Astrocyte of the cerebellum (primary cell): ENCODE data around the gene YTHDC2.
A peak's percentile ranks its signal among the peaks of the same experiment; 100 is the strongest.

Experiments used
- DNase-seq: peaks from one replicate; pipeline ENCODE4 v3.0.0-alpha.2; 2011; ENCODE audit warnings: low read depth
- H3K4me3 ChIP-seq: 2 replicates; pipeline ENCODE4 v1.5.1; 2011; ENCODE audit warnings: mild to moderate bottlenecking, low read depth, low read length, moderate library complexity
- in situ Hi-C: cut with HindIII; loops from 2 replicates; pipeline ENCODE4 v1.10.0; 2017; ENCODE audit warnings: low sequenced_read_pairs
- TF ChIP-seq, protein P1 (sequence below): IDR thresholded peaks from 2 replicates; pipeline ENCODE4 v1.5.1; 2012; ENCODE audit warnings: low read length, low read depth, moderate library complexity, mild to moderate bottlenecking; ENCODE audit errors: missing control alignments

YTHDC2 gene

DNA sequence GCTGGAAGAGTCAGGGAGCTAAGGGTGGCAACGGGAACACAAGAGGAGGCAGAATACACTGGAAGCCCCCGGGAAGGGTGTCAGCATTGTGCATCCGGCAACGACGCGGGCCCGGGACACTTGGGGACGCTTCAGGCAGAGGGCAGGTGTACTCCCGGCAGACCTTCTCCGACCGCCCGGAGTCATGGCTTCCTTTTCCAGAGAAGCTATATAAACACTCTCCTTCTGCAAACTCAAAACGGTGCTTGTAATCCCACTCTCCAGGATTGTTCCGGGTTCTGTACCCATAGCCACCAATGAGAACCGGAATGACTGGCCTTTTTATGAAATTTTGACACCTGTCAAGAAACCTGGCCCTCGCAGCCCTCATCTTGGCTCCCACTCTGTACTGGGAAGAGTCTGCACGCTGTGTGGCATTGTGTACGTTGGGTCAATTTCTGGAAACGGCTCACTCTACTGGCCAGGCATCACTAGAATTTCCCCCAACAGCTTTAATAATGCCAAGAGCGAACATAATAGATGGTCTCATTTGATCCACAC lies 24.8 kb upstream of the YTHDC2 start:
- no peak for DNase-seq
- in situ Hi-C loops, result no loop called here
- TF ChIP-seq, protein P1, sequence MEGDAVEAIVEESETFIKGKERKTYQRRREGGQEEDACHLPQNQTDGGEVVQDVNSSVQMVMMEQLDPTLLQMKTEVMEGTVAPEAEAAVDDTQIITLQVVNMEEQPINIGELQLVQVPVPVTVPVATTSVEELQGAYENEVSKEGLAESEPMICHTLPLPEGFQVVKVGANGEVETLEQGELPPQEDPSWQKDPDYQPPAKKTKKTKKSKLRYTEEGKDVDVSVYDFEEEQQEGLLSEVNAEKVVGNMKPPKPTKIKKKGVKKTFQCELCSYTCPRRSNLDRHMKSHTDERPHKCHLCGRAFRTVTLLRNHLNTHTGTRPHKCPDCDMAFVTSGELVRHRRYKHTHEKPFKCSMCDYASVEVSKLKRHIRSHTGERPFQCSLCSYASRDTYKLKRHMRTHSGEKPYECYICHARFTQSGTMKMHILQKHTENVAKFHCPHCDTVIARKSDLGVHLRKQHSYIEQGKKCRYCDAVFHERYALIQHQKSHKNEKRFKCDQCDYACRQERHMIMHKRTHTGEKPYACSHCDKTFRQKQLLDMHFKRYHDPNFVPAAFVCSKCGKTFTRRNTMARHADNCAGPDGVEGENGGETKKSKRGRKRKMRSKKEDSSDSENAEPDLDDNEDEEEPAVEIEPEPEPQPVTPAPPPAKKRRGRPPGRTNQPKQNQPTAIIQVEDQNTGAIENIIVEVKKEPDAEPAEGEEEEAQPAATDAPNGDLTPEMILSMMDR, result no peak
- peak overlapping the region; percentile 90 for H3K4me3 ChIP-seq

DNA sequence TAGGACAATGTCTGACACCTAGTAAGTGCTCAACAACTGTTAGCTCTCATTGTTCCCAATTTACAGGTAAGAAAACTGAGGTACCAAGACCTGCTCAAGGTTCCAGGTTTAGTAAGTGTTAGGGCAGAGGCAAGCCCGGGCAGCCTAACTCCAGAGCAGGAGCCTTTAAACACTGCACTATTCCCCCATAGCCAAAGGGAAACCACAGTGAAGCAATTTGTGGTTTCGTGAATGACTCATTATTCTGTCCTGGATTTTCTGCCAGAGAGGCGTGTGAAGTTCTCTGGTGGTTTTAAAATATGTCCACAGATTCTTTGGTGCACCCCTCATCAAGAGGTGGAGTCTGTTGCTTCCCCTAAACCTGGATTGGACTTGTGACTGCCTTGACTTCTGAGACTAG lies 24.2 kb upstream of the YTHDC2 start:
- TF ChIP-seq, protein P1, result no peak
- H3K4me3 ChIP-seq, result no peak overlapping the region
- in situ Hi-C loops, result no loop called here
- DNase-seq, result peak; percentile 99

DNA sequence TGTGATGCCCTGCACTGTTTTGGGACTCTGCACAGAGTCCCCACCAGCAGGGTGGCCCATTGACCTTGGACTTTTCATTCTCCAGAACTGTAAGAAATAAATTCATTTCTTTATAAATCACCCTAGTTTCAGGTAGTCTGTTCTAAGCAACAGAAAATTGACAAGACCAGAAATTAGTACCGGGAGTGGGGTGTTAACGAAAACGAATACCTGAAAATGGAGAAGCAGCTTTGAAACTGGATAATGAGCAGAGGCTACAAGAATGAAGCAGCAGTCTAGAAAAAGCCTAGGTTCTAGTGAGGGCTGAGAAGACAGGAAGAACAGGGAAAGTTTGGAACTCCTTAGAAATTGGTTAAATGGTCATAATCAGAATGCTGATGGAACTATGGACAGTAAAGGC lies 23.2 kb upstream of the YTHDC2 start:
- H3K4me3 ChIP-seq, result no peak overlapping the region
- TF ChIP-seq, protein P1, result no peak
- in situ Hi-C loops, result no loop called here
- no peak for DNase-seq

DNA sequence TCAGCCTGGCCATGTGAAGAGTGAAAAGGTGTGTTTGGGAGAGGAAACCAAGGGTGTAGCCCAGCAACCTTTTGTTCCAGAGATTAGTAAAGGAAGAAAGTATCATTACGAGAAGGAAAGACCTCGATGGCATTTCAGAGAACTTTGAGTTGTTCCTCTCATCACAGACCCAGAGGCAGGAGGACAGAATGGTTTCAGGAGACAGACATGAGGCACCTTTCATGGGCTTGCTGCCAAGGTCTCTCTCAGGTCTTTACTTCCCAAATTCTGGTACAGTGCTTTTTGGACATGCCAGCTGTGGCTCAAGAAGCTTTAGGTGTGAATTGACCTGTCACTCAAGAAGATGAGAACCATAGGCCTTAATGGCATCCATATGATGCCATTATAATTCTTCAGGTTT lies 22.5 kb upstream of the YTHDC2 start:
- DNase-seq, result no peak
- in situ Hi-C loops, result no loop called here
- no peak overlapping the region for H3K4me3 ChIP-seq
- TF ChIP-seq, protein P1, result no peak

DNA sequence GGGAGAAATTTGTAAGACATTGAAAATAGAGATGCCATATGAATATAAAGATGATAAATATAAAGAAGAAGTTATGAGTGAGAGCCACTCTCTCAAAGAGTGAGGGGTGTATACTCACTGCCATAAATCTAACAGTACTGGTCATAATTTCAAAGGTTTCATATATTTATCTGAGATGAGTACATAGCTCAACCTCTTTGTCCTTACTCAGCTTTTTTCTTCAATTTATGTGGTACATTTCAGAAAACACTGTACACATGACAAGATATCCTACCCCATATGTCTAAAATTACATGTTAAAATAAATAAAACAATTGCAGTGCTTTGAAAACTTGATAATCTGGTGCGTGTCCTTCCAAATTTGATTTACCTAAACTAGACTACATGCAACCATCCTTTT lies 20.0 kb upstream of the YTHDC2 start:
- no peak overlapping the region for H3K4me3 ChIP-seq
- DNase-seq, result no peak
- in situ Hi-C loops, result no loop called here
- TF ChIP-seq, protein P1, result no peak

DNA sequence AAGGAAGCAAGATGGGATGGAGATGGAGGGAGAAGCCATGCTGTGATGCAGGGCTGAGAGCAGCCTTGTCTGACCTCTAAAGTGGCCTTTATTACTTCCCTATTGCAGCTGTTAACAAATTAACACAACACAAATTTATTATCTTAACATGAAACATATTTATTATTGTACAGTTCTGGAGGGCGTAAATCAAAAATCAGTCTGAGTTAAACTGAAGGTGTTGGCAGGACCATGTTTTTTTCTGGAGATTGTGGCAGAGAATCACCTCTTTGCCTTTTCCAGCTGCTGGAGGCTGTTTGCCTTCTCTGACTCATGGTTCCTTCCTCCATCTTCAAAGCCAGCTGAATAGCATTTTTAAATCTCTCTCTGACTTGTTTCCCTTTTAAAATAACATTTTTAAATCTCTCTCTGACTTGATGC lies 18.1 kb upstream of the YTHDC2 start:
- no peak for DNase-seq

More for the DNA sequence above, 18.1 kb upstream of the YTHDC2 start:
- in situ Hi-C loops, result no loop called here
- TF ChIP-seq, protein P1, result no peak
- no peak overlapping the region for H3K4me3 ChIP-seq
